Stimulated activated CD4-positive, alpha-beta T cell treated with anti-CD3 and anti-CD28 coated beads, Interleukin-1b, Interleukin-23, amount 100 ng/mL, for 24 hours (primary cell): Measurements from ENCODE around the gene TVP23B.
"Not testable (repeated sequence)": the region's sequence is repeated elsewhere in the genome, so short reads cannot be mapped to it uniquely, and the experiment has no call there.

ENCODE experiments used
- DNase-seq, 4 experiments: peaks; one replicate each; pipeline ENCODE4 v3.0.0-alpha.2; 2020; ENCODE audit warnings: low read depth in 4 of 4, low spot score in 1 of 4

The TVP23B gene

DNA sequence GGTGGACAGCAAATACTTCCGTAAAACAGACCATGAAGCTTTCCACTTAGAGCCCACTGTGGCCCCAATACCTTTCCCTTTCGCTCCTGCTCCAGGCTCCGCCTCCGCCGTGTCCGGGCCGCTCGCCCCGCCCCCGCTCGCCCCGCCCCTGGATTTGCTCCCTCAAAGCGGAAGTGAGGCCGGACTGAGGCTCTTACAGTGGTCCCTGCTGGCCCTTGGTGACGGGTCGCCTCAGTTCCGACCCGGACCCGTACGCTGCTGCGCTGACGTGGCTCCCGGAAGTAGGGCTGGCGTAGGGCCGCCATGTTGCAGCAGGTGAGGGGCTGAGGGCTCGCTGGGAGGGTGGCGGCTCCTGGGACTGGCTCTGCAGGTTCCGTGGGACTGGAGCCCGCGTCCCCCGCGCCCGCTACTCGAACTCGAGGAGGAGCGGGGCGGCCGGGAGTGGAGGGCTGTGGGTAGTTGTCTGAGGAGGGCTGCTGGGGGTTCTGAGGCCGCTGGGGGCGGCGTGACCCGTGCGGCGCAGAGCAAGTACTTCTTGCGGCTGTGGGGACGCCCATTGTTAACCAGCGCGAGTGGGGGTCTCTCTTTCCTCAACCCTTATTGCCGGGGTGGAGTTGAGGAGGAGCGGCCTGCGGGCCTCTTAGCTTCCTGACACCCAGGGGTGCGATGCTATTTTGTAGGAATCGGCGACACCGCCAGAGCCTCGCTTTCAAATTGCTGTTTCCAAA is at the start of gene TVP23B:
Gene TVP23B, plus strand, starts transcription at position 193 of the 728 bp plus-strand sequence. Its CDS starts 111 bp downstream, at position 304.
- DNase-seq, result peak; percentile 88 to 98 (median 94)

DNA sequence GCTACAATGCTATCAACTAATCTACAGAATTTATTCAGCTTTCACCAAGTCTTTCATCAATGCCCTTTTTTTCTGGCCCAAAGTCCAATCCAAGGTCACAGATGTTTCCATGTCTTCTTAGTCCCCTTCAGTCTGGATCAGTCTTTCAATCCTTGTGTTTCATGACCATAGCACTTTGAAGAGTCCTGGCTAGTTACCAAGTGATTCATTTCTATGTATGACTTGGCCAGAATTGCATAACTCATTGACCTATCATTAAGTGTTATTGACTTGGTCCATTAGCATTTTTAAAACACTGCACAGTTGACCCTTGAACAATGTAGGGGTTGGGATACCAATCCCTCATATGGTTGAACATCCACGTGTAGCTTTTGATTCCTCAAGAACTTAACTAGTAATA is 48.5 kb upstream of the TVP23B start:
- DNase-seq, result not testable (repeated sequence)

DNA sequence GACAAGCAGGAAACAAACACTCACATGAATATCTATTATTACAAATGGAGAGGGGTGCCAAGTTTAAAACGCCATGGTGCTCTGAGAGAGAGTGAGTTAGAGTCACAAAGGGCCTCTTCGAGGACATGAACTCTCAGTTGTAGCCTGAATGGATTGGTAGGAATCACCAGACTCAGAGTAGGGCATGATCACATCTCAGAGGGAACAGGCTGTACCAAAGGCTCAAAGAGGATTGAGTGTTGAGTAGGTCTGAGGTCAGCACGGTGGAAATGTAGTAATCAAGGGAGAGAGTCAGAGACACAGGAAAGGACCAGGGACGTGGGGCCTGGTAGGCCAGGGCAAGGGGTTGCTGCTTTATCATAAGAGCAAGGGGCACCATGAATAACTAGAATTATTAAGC is 47.6 kb upstream of the TVP23B start:
- DNase-seq, result not testable (repeated sequence)

DNA sequence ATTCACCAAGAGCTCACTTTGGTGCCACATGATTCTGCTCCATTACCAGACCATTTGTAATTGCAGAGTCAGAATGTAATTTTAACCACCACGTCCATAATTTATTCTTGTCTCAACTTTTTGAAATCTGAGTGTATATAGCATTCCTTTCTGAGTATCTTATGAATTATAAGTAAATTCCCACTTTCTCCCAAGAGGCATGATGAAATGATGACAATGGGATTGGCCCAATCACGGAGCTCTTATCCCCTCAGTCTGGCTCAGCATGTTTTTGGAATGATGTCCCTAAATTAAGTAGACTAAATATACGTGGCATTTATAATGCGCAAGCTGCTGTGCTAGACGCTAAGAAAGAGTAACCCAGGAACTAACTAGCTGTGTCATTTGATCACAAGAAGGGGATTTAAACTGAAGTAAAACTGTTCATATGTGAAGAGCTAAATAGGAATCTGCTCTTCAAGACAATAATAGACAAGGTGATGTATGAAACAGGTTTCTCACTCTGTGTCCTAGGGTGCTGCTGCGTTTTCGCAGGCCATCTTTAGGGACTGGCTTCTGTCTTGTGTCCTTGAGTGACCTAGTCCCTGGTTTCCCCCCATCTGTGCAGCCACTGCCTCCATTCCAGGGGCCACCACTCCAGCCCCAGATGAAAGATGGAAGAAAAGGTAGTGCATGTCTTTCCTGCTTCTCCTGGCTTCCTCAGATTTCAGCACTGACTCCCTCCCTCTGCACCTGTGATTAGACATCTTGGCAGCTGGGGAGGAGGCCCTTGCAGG is 41.2 kb upstream of the TVP23B start:
- not testable (repeated sequence) for DNase-seq

DNA sequence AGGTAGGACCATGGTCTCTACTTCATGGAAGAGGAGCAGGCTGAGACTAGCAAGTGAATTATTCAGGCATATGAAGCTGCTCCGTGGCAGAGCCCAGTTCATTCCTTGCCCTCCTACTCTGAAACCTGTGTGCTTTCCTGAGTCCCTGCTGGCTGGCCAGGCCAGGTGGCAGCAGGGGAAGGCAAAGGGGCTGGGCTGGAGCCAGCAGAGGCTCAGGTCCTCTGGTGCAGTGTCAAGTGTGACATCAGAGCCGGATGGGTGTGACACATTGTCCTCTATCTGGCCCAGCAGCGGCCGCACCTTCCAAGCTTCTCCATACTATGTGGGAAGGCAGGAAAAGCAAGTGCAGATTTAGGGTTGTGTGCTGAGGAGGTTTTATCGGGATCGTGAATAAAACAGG is 39.8 kb upstream of the TVP23B start:
- DNase-seq, result not testable (repeated sequence)

DNA sequence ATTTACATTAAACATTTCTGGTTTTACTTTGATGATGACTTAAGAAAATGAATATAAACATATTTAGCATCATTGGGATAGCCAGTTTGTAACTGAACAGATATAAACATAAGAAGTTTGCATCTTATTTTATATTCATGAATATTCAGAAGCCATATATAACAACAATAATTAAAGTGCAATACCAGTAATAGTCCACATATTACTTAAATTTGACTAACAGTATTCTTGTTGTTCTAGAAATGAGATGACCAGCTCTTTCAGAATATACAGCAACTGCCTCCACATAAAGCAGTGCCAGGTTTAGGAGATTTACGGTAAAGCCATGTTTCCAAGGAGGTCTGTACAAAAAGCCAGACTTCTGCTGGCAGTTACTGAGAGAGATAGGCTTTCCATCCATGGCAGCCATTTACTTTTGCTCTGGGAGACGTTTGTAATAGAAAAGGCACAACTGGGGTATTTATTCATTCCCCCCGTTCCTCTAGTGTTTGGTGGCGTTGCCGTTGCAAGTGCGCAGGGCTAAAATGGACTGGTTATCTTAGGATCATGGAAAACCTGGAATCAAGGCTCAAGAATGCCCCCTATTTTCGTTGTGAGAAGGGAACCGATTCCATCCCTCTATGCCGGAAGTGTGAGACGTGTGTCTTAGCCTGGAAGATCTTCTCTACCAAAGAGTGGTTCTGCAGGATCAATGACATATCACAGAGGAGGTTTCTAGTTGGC is 37.1 kb upstream of the TVP23B start, which contains the start of gene FBXW10:
Gene FBXW10, plus strand, starts transcription at position 356 of the 723 bp plus-strand sequence. Its CDS starts 191 bp downstream, at position 547.
- not testable (repeated sequence) for DNase-seq

DNA sequence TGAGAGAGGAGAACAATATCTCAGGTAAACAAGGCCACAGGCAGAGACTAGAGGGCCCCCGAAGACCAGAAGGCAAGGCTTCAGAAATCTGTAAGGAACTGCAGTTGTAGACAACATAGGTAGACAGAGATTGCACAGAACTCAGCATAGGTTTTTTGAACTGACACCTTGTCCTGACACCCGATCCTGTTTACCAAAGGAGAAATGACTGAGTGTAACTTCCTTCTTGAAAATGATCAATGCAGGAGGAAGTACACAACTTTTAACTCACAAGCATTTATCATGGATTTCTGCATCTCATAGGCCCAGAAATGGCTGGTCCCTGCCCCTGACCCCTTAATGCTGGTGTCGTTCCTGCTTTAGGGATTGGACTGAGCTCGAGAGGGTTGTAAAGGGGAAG is 36.3 kb upstream of the TVP23B start:
- not testable (repeated sequence) for DNase-seq

DNA sequence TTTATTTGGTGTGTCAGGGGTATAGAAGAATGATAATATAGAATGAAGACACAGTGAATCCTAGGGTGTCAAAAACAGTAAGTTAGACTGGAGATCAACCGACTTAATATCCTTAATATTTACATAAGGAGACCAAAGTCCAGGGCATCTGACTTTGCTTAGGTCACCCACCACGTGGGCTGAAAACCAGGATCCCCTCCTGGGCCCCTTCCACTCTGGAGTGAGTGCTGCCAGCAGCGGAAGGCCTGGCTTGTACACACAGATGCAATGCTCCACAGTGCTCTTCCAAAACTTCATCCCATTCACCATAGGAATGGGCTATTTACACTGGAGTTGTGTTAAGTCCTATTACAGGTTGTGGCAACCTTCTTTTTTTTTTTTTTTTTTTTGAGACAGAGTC is 34.4 kb upstream of the TVP23B start:
- not testable (repeated sequence) for DNase-seq

DNA sequence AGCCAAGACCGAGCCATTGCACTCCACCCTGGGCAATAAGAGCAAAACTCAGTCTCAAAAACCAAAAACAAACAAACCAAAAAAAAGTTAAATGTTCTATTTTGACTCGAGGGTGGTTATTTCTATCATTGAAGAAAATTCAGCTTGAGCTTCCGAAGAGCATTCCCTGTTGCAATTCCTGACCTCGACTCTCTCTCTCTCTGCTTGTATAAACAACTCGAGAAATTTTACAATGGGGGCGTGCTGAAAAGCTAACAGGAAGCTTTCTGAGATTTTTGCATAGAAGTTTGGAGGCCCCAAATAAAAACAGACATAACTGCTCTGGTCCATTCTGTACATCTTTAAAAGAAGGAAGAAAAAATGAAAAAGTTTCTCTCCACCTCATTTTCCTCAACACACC is 33.5 kb upstream of the TVP23B start:
- DNase-seq, result not testable (repeated sequence)

DNA sequence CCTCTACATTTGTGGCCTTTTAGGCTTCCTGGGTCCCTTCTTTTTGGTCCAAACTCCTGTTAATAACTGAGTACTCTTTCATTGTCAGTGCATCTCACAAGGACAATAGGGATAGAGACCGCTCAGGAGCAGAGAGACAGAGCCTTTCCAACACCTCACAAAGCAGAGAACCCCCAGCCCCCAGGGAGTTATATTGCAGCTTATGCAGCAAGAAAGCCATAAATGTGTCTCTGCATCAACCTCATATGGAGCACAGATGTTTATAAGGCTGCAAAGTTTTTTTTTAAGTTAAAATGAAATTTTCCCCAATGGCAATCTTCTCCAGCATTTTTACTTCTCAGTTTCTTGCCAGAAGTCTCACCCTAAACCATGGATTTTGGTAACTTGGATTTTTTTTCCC is 30.7 kb upstream of the TVP23B start:
- DNase-seq, result not testable (repeated sequence)

DNA sequence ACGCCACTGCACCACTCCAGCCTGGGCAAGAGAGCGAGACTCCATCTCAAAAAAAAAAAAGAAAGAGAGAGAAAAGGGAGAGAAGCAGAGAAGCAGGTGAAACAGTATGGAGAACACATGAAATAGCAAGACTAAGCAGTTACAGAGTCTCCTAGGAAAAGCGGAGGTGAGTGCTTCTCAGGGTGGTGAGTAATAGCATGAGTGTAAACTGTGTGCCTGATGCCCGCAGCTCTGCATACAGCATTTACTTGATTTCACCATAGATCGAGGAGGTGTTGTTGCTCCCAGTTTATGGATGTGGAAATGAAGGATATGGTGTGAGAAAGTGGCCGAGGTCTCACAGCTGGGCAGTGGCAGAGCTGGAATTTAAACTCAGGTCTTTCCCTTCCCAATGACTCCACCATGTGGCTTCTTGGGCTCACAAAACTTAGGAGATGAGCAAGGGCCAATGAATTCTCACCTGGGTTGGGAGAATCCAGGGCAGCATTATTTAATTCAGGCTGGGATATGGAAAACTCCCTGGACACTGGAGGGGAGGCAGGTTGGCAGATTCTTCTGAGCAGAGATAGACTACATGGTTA is 27.1 kb upstream of the TVP23B start:
- DNase-seq, result not testable (repeated sequence)

DNA sequence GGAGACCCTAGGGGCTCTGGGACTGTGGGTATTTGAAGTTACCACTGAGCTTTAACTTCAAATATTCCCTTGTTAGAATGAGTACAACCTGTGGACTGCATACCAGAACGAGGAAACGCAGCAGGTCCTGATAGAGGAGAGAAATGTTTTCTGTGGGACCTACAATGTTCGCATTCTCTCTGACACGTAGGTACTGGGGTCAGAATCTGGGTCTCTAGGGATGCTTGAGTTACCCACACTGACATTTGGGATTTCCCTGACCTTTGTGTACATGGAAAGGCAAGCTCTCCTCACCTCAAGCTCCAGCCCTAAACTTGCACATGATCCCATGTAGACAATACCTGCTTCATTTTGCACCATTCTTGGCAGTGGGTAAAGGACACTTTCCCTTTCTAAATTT is 25.0 kb upstream of the TVP23B start:
- DNase-seq, result not testable (repeated sequence)

DNA sequence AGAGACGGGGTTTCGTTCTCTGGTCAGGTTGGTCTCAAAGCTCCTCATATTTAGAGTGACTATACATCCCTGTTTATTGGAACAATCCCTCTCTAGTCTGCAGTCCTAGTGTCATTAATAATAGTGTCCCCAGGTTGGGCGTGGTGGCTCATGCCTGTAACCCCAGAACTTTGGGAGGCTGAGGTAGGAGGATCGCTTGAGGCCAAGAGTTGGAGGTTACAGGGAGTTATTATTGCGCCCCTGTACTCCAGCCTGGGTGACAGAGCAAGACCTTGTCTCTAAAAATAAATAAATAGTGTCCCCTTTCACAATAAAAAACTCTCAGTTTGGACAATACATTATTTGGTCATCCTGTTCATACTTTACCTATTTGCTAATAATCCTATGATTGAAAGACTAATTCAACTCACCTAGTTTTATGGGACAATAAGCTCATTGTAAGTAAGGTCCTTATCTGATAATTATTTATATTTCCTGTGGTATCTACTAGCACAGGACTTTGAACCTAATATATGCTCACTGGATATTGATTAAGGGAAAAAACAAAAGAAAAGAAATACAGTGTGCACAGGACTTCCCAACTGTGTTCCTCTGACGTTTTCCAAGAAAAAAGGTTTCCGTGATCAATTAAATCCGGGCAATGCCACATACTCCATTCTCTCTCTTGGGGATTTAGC is 23.5 kb upstream of the TVP23B start:
- DNase-seq, result not testable (repeated sequence)

DNA sequence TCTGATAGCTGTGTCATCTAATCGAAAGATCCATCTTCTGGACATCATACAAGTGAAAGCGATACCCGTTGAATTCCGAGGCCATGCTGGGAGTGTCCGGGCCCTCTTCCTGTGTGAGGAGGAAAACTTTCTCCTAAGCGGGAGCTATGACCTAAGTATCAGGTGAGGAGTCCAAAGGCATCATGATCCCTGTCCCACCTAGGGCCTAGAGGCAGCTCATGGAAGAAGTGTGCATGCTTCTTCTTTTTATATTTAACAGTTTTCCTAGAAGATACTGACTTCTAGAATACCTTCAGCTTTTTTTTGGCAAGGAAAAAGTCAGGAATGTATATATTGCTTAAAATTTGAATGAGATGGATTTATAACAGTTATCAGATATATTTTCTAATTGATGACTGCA is 22.6 kb upstream of the TVP23B start:
- DNase-seq, result not testable (repeated sequence)

DNA sequence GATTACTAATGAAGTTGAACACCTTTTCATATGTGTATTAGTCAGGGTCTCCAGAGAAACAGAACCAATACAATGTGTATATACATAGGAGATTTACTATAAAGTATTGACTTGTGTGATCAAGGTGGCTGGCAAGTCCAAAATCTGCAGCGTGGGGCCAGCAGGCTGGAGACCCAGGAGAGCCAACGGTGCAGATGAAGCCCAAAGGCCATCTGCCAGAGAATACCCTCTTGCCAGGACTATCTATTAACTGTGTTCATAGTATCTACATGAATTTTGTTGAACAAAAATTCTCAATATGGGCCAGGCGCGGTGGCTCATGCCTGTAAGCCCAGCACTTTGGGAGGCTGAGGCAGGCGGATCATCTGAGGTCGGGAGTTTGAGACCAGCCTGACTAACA is 20.8 kb upstream of the TVP23B start:
- DNase-seq, result not testable (repeated sequence)

DNA sequence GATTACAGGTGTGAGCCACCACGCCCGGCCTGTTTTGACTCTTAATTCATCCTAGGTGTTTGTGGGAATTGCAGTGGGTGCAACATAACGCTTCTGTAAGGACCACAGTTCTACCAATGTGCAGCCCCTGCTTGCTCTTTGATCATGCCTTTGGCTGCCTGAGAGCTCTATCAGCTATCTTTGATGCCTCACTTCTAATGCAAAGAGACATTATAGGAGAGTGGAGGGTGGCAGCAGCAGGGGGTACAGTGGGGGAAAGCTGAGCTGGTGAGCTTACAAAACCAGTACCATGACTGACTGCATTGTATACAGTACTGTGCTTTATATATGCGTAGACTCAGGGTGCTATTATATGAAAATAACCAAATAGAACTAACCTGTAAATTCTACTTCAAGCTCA is 10.4 kb upstream of the TVP23B start:
- not testable (repeated sequence) for DNase-seq

DNA sequence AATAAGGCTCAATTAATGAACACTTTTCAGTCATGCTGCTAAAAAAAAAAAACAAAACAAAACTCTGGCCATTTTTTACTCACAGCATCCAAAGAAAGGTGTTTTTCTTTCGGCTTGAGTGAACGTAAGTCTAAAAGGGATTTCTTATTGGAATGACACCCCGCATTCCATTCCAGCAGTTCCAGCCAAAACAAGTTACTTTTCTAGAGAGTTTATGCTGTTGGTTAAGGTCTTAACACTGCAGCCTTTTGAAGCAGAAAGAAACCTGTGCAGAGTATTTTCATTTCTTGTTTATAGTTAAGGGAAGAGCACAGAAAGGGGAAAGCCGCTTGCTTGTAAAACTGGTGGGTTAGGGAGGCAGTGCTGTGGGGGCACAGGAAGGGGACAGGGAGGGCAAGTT is 9.9 kb upstream of the TVP23B start:
- not testable (repeated sequence) for DNase-seq

DNA sequence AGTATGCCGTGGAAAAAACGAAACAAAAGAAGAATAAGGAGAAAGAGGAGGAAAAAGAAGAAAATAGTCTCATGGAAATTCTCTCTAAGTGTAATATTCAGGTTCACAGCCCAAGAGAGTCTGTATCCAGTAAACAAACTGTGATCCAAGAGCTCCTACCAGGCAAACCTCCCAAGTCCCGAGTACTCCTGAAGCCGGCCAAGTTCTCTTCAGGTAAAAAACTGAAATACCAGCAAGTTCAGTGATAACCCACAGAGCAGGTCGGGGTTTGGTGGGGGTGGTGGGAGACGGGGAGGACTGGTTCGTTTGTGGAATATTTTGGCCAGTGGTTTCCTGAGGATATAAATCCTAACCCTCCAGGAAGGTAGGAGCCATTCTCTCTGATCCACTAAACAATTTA is 8.5 kb upstream of the TVP23B start:
- DNase-seq, result no peak

DNA sequence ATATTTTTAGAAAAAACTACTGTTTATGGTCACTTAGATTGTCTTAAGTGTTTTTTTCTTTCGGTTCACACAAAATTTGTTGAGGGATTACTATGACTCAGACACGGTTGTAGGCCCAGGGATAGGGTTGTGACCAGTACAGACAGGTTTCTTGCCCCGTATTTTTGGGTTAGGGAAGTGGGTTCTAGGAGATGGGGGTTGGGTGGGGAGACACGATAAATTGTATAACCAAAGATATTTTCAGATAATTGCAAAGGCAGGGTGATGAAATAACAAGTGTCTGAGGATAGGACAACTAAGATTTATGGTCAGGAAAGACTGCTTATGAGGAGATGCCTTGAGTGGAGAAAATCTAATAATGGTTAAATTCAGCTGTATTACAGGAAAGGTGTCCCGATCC is 822 bp downstream of the TVP23B start:
- not testable (repeated sequence) for DNase-seq

DNA sequence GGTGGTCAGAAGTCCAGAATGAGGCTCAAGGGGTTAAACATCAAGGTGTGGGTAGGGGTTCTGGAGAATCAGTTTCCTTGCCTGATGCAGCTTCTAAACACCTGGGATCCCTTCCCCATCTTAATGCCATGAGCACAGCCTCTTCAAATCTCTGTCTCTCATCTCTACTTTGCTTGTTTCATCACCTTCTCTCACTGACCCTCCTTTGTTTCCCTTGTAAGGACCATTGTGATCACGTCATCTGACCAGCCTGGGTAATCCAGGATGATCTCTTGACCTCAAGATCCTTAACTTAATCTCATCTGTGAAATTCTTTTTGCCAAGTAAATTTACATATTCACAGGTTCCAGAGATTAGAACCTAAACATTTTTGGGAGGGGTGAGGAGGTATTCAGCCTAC is 5.0 kb downstream of the TVP23B start:
- not testable (repeated sequence) for DNase-seq

DNA sequence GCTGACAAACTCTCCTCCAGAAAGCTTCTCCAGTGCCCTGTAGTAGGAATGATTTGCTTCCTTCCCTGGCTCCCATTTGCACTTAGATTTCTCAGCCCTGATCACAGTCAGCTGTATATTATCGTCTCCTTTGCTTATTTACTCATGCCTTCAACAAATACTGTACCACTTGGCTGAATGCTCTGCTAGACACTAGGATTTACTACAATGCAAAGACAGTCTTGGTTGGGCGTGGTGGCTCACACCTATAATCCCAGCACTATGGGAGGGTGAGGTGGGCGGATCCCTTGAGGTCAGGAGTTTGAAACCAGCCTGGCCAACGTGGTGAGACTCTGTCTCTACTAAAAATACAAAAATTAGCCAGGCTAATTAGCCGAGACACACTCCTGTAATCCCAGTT is 5.9 kb downstream of the TVP23B start:
- not testable (repeated sequence) for DNase-seq
